ENCODE data around the gene TNRC6C.
"Not testable (repeated sequence)": the region's sequence is repeated elsewhere in the genome, so short reads cannot be mapped to it uniquely, and the experiment has no call there.

GRCh38 chr17:78082355-78082872 lies 123.9 kb downstream of the TNRC6C start:
- TF ChIP-seq EP300, POLR2AphosphoS5 (IDR thresholded peaks at IDR 0.05): not testable (repeated sequence)
- TF ChIP-seq, protein P1, sequence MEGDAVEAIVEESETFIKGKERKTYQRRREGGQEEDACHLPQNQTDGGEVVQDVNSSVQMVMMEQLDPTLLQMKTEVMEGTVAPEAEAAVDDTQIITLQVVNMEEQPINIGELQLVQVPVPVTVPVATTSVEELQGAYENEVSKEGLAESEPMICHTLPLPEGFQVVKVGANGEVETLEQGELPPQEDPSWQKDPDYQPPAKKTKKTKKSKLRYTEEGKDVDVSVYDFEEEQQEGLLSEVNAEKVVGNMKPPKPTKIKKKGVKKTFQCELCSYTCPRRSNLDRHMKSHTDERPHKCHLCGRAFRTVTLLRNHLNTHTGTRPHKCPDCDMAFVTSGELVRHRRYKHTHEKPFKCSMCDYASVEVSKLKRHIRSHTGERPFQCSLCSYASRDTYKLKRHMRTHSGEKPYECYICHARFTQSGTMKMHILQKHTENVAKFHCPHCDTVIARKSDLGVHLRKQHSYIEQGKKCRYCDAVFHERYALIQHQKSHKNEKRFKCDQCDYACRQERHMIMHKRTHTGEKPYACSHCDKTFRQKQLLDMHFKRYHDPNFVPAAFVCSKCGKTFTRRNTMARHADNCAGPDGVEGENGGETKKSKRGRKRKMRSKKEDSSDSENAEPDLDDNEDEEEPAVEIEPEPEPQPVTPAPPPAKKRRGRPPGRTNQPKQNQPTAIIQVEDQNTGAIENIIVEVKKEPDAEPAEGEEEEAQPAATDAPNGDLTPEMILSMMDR (IDR thresholded peaks at IDR 0.05), result not testable (repeated sequence)

Data from sigmoid colon (tissue), 4 donors.